Neuronal stem cell (in vitro differentiated cells): ENCODE measurements around the gene C4orf50.
A peak's percentile ranks its signal among the peaks of the same experiment; 100 is the strongest.

ENCODE experiments used
- DNase-seq: peaks from one replicate; pipeline ENCODE4 v3.0.0-alpha.2; 2013; ENCODE audit warnings: low spot score
- H2AFZ ChIP-seq: one replicate; pipeline ENCODE4 v1.6.1; 2013; ENCODE audit warnings: mild to moderate bottlenecking, low read length, inconsistent platforms
- H2AK5ac ChIP-seq: 2 replicates; pipeline ENCODE4 v1.6.1; 2013; ENCODE audit warnings: low read depth, mild to moderate bottlenecking, inconsistent platforms, low read length, moderate library complexity, mixed read lengths
- H2BK120ac ChIP-seq: 2 replicates; pipeline ENCODE4 v1.6.1; 2013; ENCODE audit warnings: low read depth, mild to moderate bottlenecking, inconsistent platforms, low read length, moderate library complexity, mixed read lengths
- H2BK12ac ChIP-seq: one replicate; pipeline ENCODE4 v1.6.1; 2013; ENCODE audit warnings: low read length, inconsistent platforms
- H2BK15ac ChIP-seq: 2 replicates; pipeline ENCODE4 v1.6.1; 2013; ENCODE audit warnings: mild to moderate bottlenecking, low read length, inconsistent platforms, mixed read lengths
- H2BK5ac ChIP-seq: one replicate; pipeline ENCODE4 v1.6.1; 2013; ENCODE audit warnings: inconsistent platforms, mild to moderate bottlenecking, low read length, moderate library complexity
- H3K14ac ChIP-seq: one replicate; pipeline ENCODE4 v1.6.1; 2013; ENCODE audit warnings: low read length, inconsistent platforms
- H3K18ac ChIP-seq: 2 replicates; pipeline ENCODE4 v1.6.1; 2013; ENCODE audit warnings: low read length, inconsistent platforms
- H3K23ac ChIP-seq: 2 replicates; pipeline ENCODE4 v1.6.1; 2013; ENCODE audit warnings: low read depth, mild to moderate bottlenecking, mixed read lengths, low read length, inconsistent platforms; ENCODE audit not compliant: poor library complexity
- H3K27ac ChIP-seq: replicated peaks from 3 replicates; pipeline ENCODE4 v1.5.1; 2013; ENCODE audit warnings: low read length, inconsistent platforms
- H3K27me3 ChIP-seq, 3 experiments: 2 replicates each; pipeline ENCODE4 v1.6.1; 2013; ENCODE audit warnings: low read length in 3 of 3, mild to moderate bottlenecking in 2 of 3, inconsistent platforms in 1 of 3, low read depth in 1 of 3, mixed read lengths in 1 of 3, moderate library complexity in 1 of 3; ENCODE audit not compliant: control insufficient read depth in 3 of 3, insufficient read depth in 3 of 3
- H3K36me3 ChIP-seq, 2 donors: replicated peaks in 1 of 2; 2 replicates each; pipeline ENCODE4 v1.6.1; 2013; ENCODE audit warnings: low read length in 2 of 2; ENCODE audit not compliant: control insufficient read depth in 2 of 2, insufficient read depth in 2 of 2
- H3K4ac ChIP-seq: 2 replicates; pipeline ENCODE4 v1.6.1; 2013; ENCODE audit warnings: inconsistent platforms, mild to moderate bottlenecking, low read length, moderate library complexity
- H3K4me1 ChIP-seq, 2 donors: 1 replicate in 1 of 2; 2 replicates in 1 of 2; pipeline ENCODE4 v1.6.1; 2013; ENCODE audit warnings: low read length in 2 of 2, low read depth in 1 of 2; ENCODE audit not compliant: control insufficient read depth in 2 of 2, insufficient read depth in 1 of 2
- H3K4me2 ChIP-seq: one replicate; pipeline ENCODE4 v1.6.1; 2013; ENCODE audit warnings: mild to moderate bottlenecking, low read length, inconsistent platforms; ENCODE audit not compliant: insufficient read depth, poor library complexity, severe bottlenecking
- H3K4me3 ChIP-seq, 2 donors: 2 replicates each; pipeline ENCODE4 v1.5.1; 2013; ENCODE audit warnings: low read length in 2 of 2, mild to moderate bottlenecking in 2 of 2, inconsistent platforms in 1 of 2, moderate library complexity in 1 of 2
- H3K79me1 ChIP-seq: one replicate; pipeline ENCODE4 v1.6.1; 2013; ENCODE audit warnings: low read depth, mild to moderate bottlenecking, inconsistent platforms, low read length, moderate library complexity
- H3K9ac ChIP-seq: one replicate; pipeline ENCODE4 v1.6.1; 2013; ENCODE audit warnings: mild to moderate bottlenecking, low read depth, low read length, inconsistent platforms; ENCODE audit not compliant: poor library complexity
- H3K9me3 ChIP-seq, 2 donors: replicated peaks in 1 of 2; 2 replicates each; pipeline versions ENCODE3 to v1.6.1; 2013; ENCODE audit warnings: low read length in 2 of 2, mild to moderate bottlenecking in 2 of 2, inconsistent platforms in 1 of 2, low read depth in 1 of 2, mixed read lengths in 1 of 2, moderate library complexity in 1 of 2; ENCODE audit not compliant: control insufficient read depth in 2 of 2, insufficient read depth in 1 of 2
- H4K8ac ChIP-seq: one replicate; pipeline ENCODE4 v1.6.1; 2013; ENCODE audit warnings: low read depth, mild to moderate bottlenecking, inconsistent platforms, low read length, moderate library complexity
- H4K91ac ChIP-seq: one replicate; pipeline ENCODE4 v1.6.1; 2013; ENCODE audit warnings: low read length, low read depth, mild to moderate bottlenecking, inconsistent platforms; ENCODE audit not compliant: poor library complexity
- WGBS, 2 donors: extraction: QIAGEN DNeasy Blood & Tissue Kit; methylation state at CpG; one replicate each; pipeline ENCODE4 v1.1.7; 2013; ENCODE audit warnings: missing lambda C conversion rate in 2 of 2, mixed read lengths in 1 of 2; ENCODE audit not compliant: insufficient read length in 2 of 2, insufficient replicate concordance in 1 of 2; ENCODE audit errors: extremely low coverage in 2 of 2; 5-methylcytosine and 5-hydroxymethylcytosine counted together

C4orf50 gene

GRCh38 chr4:5959211-5959982 is 58.8 kb downstream of the C4orf50 start:
- H2AK5ac ChIP-seq = peak overlapping the region; percentile 16
- no peak overlapping the region for H2BK15ac ChIP-seq
- peaks cover 2 to 20% of the 10 kb centered on the region in 2 donors for H3K4me1 ChIP-seq
- H3K36me3 ChIP-seq = no peaks in the 10 kb centered on the region
- no peak overlapping the region for H4K8ac ChIP-seq
- H3K14ac ChIP-seq = no peak overlapping the region
- no peak overlapping the region for H2BK120ac ChIP-seq
- H3K4me3 ChIP-seq = no peak overlapping the region
- H3K18ac ChIP-seq = no peak overlapping the region
- no peak overlapping the region for H2BK5ac ChIP-seq
- H3K9me3 ChIP-seq = no peaks in the 10 kb centered on the region
- no peak overlapping the region for H4K91ac ChIP-seq
- no peak overlapping the region for H3K27ac ChIP-seq
- no peak overlapping the region for H3K9ac ChIP-seq
- no peak overlapping the region for H3K4ac ChIP-seq
- no peak overlapping the region for H3K4me2 ChIP-seq
- no CpG with 5 or more reads among the region's 20 CpGs for WGBS, 2 donors
- peaks cover 0 to 56% (median 0%) of the 10 kb centered on the region in 3 experiments for H3K27me3 ChIP-seq
- H3K23ac ChIP-seq = no peak overlapping the region
- H2BK12ac ChIP-seq = no peak overlapping the region
- H3K79me1 ChIP-seq = no peaks in the 10 kb centered on the region
- H2AFZ ChIP-seq = no peak overlapping the region
- no peak for DNase-seq

GRCh38 chr4:5958199-5958735 is 60.0 kb downstream of the C4orf50 start:
- no peak overlapping the region for H3K27ac ChIP-seq
- peaks cover 2 to 21% of the 10 kb centered on the region in 2 donors for H3K4me1 ChIP-seq
- DNase-seq = no peak
- no peak overlapping the region for H3K14ac ChIP-seq
- no peak overlapping the region for H3K4me2 ChIP-seq
- H3K4me3 ChIP-seq = no peak overlapping the region
- H3K9me3 ChIP-seq = no peaks in the 10 kb centered on the region
- no peak overlapping the region for H2BK120ac ChIP-seq
- no peaks in the 10 kb centered on the region for H3K36me3 ChIP-seq
- H3K79me1 ChIP-seq = no peaks in the 10 kb centered on the region
- H2AK5ac ChIP-seq = no peak overlapping the region
- no CpG with 5 or more reads among the region's 15 CpGs for WGBS, 2 donors
- peaks cover 0 to 49% (median 0%) of the 10 kb centered on the region in 3 experiments for H3K27me3 ChIP-seq
- peak overlapping the region; percentile 15 for H3K4ac ChIP-seq
- peak overlapping the region; percentile 48 for H3K18ac ChIP-seq
- H3K9ac ChIP-seq = peak overlapping the region; percentile 45
- no peak overlapping the region for H2BK5ac ChIP-seq
- no peak overlapping the region for H2BK12ac ChIP-seq
- H3K23ac ChIP-seq = peak overlapping the region; percentile 62
- no peak overlapping the region for H2AFZ ChIP-seq
- H4K8ac ChIP-seq = no peak overlapping the region
- peak overlapping the region; percentile 22 for H4K91ac ChIP-seq
- no peak overlapping the region for H2BK15ac ChIP-seq

- H4K8ac ChIP-seq = no peak overlapping the region
- H3K18ac ChIP-seq = peak overlapping the region; percentile 94
- no peaks in the 10 kb centered on the region for H3K36me3 ChIP-seq
- no CpG with 5 or more reads among the region's 16 CpGs for WGBS, 2 donors
- H3K79me1 ChIP-seq = no peaks in the 10 kb centered on the region
- peaks cover 0 to 43% (median 0%) of the 10 kb centered on the region in 3 experiments for H3K27me3 ChIP-seq
- peak overlapping the region; percentile 45 for H2BK15ac ChIP-seq
- H3K4me3 ChIP-seq = no peak overlapping the region
- no peak for DNase-seq
- H2AK5ac ChIP-seq = peak overlapping the region; percentile 84
- H2BK12ac ChIP-seq = peak overlapping the region; percentile 68
- H3K9me3 ChIP-seq = no peaks in the 10 kb centered on the region
- no peak overlapping the region for H3K4ac ChIP-seq
- H3K4me1 ChIP-seq = peaks cover 2 to 21% of the 10 kb centered on the region in 2 donors
- no peak overlapping the region for H3K9ac ChIP-seq
- H4K91ac ChIP-seq = no peak overlapping the region
- peak overlapping the region; percentile 39 for H2BK120ac ChIP-seq
- no peak overlapping the region for H3K27ac ChIP-seq
- H3K4me2 ChIP-seq = peak overlapping the region; percentile 22
- H3K23ac ChIP-seq = peak overlapping the region; percentile 20
- H2AFZ ChIP-seq = peak overlapping the region; percentile 78
- H2BK5ac ChIP-seq = no peak overlapping the region
- H3K14ac ChIP-seq = no peak overlapping the region
Observed at GRCh38 chr4:5957076-5957475, 61.2 kb downstream of the C4orf50 start.

GRCh38 chr4:5956285-5957021 is 61.8 kb downstream of the C4orf50 start:
- H3K14ac ChIP-seq = no peak overlapping the region
- H3K23ac ChIP-seq = peak overlapping the region; percentile 20
- H4K91ac ChIP-seq = peak overlapping the region; percentile 76
- no CpG with 5 or more reads among the region's 16 CpGs for WGBS, 2 donors
- DNase-seq = peak; percentile 27
- H2BK12ac ChIP-seq = no peak overlapping the region
- peak overlapping the region; percentile 6 for H3K27ac ChIP-seq
- peak overlapping the region; percentile 78 for H2AFZ ChIP-seq
- no peak overlapping the region for H3K9ac ChIP-seq
- peak overlapping the region; percentile 84 for H2AK5ac ChIP-seq
- H3K4me1 ChIP-seq = peaks cover 2 to 21% of the 10 kb centered on the region in 2 donors
- H3K4ac ChIP-seq = no peak overlapping the region
- H3K4me2 ChIP-seq = peak overlapping the region; percentile 22
- H3K27me3 ChIP-seq = peaks cover 0 to 37% (median 0%) of the 10 kb centered on the region in 3 experiments
- peak overlapping the region; percentile 45 for H2BK15ac ChIP-seq
- no peak overlapping the region for H2BK5ac ChIP-seq
- H3K18ac ChIP-seq = peak overlapping the region; percentile 94
- H4K8ac ChIP-seq = no peak overlapping the region
- peak overlapping the region; percentile 39 for H2BK120ac ChIP-seq
- H3K79me1 ChIP-seq = no peaks in the 10 kb centered on the region
- H3K4me3 ChIP-seq = no peak overlapping the region
- H3K36me3 ChIP-seq = no peaks in the 10 kb centered on the region
- no peaks in the 10 kb centered on the region for H3K9me3 ChIP-seq
